Measurements from ENCODE around the gene UBE2L3. TPM values are rescaled to one million over a fixed set of nuclear protein-coding genes. Genes with fewer than 3 reads are reported as not detected.

The UBE2L3 gene
- total and polyA plus RNA-seq, 4 donors: 34.1 to 54.5 (median 41.0) TPM

DNA sequence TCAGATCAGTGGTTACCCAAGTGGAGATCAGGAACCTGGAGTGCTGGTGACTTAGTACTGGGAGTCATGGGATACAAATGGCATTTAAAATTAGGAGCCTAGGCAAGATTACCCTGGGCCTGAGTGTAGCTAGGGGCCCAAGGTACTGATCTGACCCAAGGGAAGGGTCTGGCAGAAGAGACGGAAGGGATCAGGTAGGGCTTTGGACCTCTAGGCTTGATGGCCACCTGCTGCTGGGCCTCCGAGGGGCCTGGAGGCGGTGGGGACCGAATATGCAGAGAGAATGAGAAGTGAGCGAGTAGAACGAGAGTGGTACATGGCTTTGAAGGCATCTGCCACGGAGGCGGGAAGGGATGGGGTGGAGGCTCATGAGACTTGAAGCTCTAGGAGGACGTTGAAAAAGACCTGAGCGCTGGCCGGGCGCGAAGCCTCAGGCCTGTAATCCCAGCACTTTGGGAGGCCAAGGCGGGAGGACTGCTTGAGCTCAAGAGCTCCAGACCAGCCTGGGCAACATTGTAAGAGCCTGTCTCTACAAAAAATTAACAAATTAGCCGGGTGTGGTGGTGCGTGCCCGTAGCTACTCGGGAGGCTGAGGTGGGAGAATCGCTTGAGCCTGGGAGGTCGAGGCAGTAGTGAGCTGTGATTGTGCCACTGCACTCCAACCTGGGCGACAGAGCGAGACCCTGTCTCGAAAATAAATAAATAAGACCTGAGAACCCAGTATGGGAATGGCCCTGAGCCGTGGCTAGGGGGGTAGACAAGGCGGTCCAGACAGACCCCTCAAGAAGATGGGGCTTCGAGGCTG is 97.7 kb downstream of the UBE2L3 start:
- 71 to 73% methylated on average over 26 of the region's 26 CpGs for WGBS, 2 donors
- Histone ChIP-seq H3K36me3 (ENCODE audit: control insufficient read depth in 1 of 2, insufficient read depth in 2 of 2, low read length in 1 of 2) (no peaks in the 10 kb centered on the region), H3K4me3 (ENCODE audit: low read length in 2 of 2) (peak overlapping the region in 1 of 2 donors; percentile 85), H3K4me1 (ENCODE audit: control insufficient read depth in 1 of 2, insufficient read depth in 2 of 2, low read length in 2 of 2) (no peaks in the 10 kb centered on the region), H3K27me3 (ENCODE audit: control insufficient read depth in 1 of 2, insufficient read depth in 2 of 2, low read length in 1 of 2) (no peaks in the 10 kb centered on the region), H3K9me3 (ENCODE audit: control insufficient read depth, low read length) (no peaks in the 10 kb centered on the region), H3K27ac (ENCODE audit: low read depth in 1 of 2, low read length in 2 of 2) (peak overlapping the region; percentile 62 to 68)
- no peak for DNase-seq
- ATAC-seq (ENCODE audit: low FRiP score): no peak
- intact Hi-C loops (cut with DNase I): loop anchor here in 1 of 2 donors (5.0 kb wide), 1 partner anchor 272 kb away; no protein-coding TSS in a partner anchor

GRCh38 chr22:21666786-21667185 is 99.3 kb downstream of the UBE2L3 start:
- H3K9me3 ChIP-seq (ENCODE audit: control insufficient read depth, low read length): no peaks in the 10 kb centered on the region
- intact Hi-C loops (cut with DNase I): loop anchor here in 1 of 2 donors (5.0 kb wide), 1 partner anchor 271 kb away; no protein-coding TSS in a partner anchor
- H3K27me3 ChIP-seq (ENCODE audit: control insufficient read depth in 1 of 2, insufficient read depth in 2 of 2, low read length in 1 of 2): no peaks in the 10 kb centered on the region
- H3K4me1 ChIP-seq (ENCODE audit: control insufficient read depth in 1 of 2, insufficient read depth in 2 of 2, low read length in 2 of 2): no peaks in the 10 kb centered on the region
- no peak overlapping the region for H3K27ac ChIP-seq (ENCODE audit: low read depth in 1 of 2, low read length in 2 of 2)
- 47% methylated on average over 16 of the region's 16 CpGs for WGBS, 2 donors
- no peaks in the 10 kb centered on the region for H3K36me3 ChIP-seq (ENCODE audit: control insufficient read depth in 1 of 2, insufficient read depth in 2 of 2, low read length in 1 of 2)
- DNase-seq (no peak), ATAC-seq (ENCODE audit: low FRiP score) (no peak)
- H3K4me3 ChIP-seq (ENCODE audit: low read length in 2 of 2): peak overlapping the region in 1 of 2 donors; percentile 85

- no peak for ATAC-seq (ENCODE audit: low FRiP score)
- intact Hi-C loops (cut with DNase I): loop anchor here in 1 of 2 donors (5.0 kb wide), 1 partner anchor 268 kb away; no protein-coding TSS in a partner anchor
Measured at GRCh38 chr22:21669026-21669425, 101.5 kb downstream of the UBE2L3 start.

GRCh38 chr22:21672107-21672629 is 104.7 kb downstream of the UBE2L3 start:
- H3K27me3 ChIP-seq (ENCODE audit: control insufficient read depth in 1 of 2, insufficient read depth in 2 of 2, low read length in 1 of 2): no peaks in the 10 kb centered on the region
- no peaks in the 10 kb centered on the region for H3K4me1 ChIP-seq (ENCODE audit: control insufficient read depth in 1 of 2, insufficient read depth in 2 of 2, low read length in 2 of 2)
- no peak for ATAC-seq (ENCODE audit: low FRiP score)
- peaks cover 6 to 7% of the 10 kb centered on the region in 2 donors for H3K36me3 ChIP-seq (ENCODE audit: control insufficient read depth in 1 of 2, insufficient read depth in 2 of 2, low read length in 1 of 2)
- H3K27ac ChIP-seq (ENCODE audit: low read depth in 1 of 2, low read length in 2 of 2): no peak overlapping the region
- H3K9me3 ChIP-seq (ENCODE audit: control insufficient read depth, low read length): no peaks in the 10 kb centered on the region
- intact Hi-C loops (cut with DNase I): no loop called here
- no peak for DNase-seq
- H3K4me3 ChIP-seq (ENCODE audit: low read length in 2 of 2): no peak overlapping the region
- 83 to 85% methylated on average over 6 of the region's 6 CpGs for WGBS, 2 donors

More at GRCh38 chr22:21669026-21669425, 101.5 kb downstream of the UBE2L3 start:
- Histone ChIP-seq H3K9me3 (ENCODE audit: control insufficient read depth, low read length) (no peaks in the 10 kb centered on the region), H3K27ac (ENCODE audit: low read depth in 1 of 2, low read length in 2 of 2) (no peak overlapping the region), H3K36me3 (ENCODE audit: control insufficient read depth in 1 of 2, insufficient read depth in 2 of 2, low read length in 1 of 2) (peaks cover 6 to 7% of the 10 kb centered on the region in 2 donors), H3K27me3 (ENCODE audit: control insufficient read depth in 1 of 2, insufficient read depth in 2 of 2, low read length in 1 of 2) (no peaks in the 10 kb centered on the region), H3K4me3 (ENCODE audit: low read length in 2 of 2) (no peak overlapping the region), H3K4me1 (ENCODE audit: control insufficient read depth in 1 of 2, insufficient read depth in 2 of 2, low read length in 2 of 2) (no peaks in the 10 kb centered on the region)
- DNase-seq: no peak
- 86 to 90% methylated on average over 8 to 9 of the region's 9 CpGs for WGBS, 2 donors

Small RNA genes within 50 kb of the gene (microRNA-seq; reads per million reads assigned to microRNA genes)
- gene MIR130B (238 to 280 reads per million in 2 donors), gene MIR301B (0.60 to 0.99 reads per million in 2 donors)

Other genes with a start within 250 kb of the UBE2L3 start
- gene RIMBP3B, start 184.0 kb upstream of the UBE2L3 start, total RNA-seq: under 1 TPM in 1 of 2 donors, not detected in 1; 0.66 TPM
- gene RIMBP3B, start 184.0 kb upstream of the UBE2L3 start, polyA plus RNA-seq: not detected
- gene HIC2, start 150.3 kb upstream of the UBE2L3 start, total RNA-seq: 1 to 10 TPM; 4.7 to 5.4 TPM
- gene HIC2, start 150.3 kb upstream of the UBE2L3 start, polyA plus RNA-seq: 1 to 10 TPM in 1 of 2 donors, under 1 TPM in 1; 0.38 to 1.1 TPM
- 1 to 10 TPM in 1 of 2 donors, under 1 TPM in 1; 0.55 to 1.4 TPM for gene TMEM191C, start 100.3 kb upstream of the UBE2L3 start, total RNA-seq
- 1 to 10 TPM in 1 of 2 donors, under 1 TPM in 1; 0.50 to 2.9 TPM for gene TMEM191C, start 100.3 kb upstream of the UBE2L3 start, polyA plus RNA-seq
- gene RIMBP3C, start 16.3 kb upstream of the UBE2L3 start, total RNA-seq: under 1 TPM in 1 of 2 donors, not detected in 1; 0.32 TPM
- gene RIMBP3C, start 16.3 kb upstream of the UBE2L3 start, polyA plus RNA-seq: not detected
- gene YDJC, start 62.3 kb downstream of the UBE2L3 start, total RNA-seq: 10 to 100 TPM in 1 of 2 donors, 1 to 10 TPM in 1; 9.0 to 10.2 TPM
- 10 to 100 TPM; 11.8 to 12.0 TPM for gene YDJC, start 62.3 kb downstream of the UBE2L3 start, polyA plus RNA-seq
- 1 to 10 TPM; 1.0 to 1.8 TPM for gene CCDC116, start 65.0 kb downstream of the UBE2L3 start, total RNA-seq
- gene CCDC116, start 65.0 kb downstream of the UBE2L3 start, polyA plus RNA-seq: 1 to 10 TPM in 1 of 2 donors, not detected in 1; 2.5 TPM
- gene SDF2L1, start 74.6 kb downstream of the UBE2L3 start, total RNA-seq: 10 to 100 TPM; 24.8 to 38.7 TPM
- gene SDF2L1, start 74.6 kb downstream of the UBE2L3 start, polyA plus RNA-seq: 10 to 100 TPM; 16.7 to 34.7 TPM
- gene PPIL2, start 98.3 kb downstream of the UBE2L3 start, total RNA-seq: 10 to 100 TPM; 33.2 to 35.4 TPM
- gene PPIL2, start 98.3 kb downstream of the UBE2L3 start, polyA plus RNA-seq: 10 to 100 TPM in 1 of 2 donors, 1 to 10 TPM in 1; 5.1 to 38.4 TPM
- 1 to 10 TPM; 4.7 to 9.1 TPM for gene YPEL1, start 168.1 kb downstream of the UBE2L3 start, total RNA-seq
- gene YPEL1, start 168.1 kb downstream of the UBE2L3 start, polyA plus RNA-seq: 1 to 10 TPM; 2.0 to 4.8 TPM

All from aorta (tissue), 5 donors.